Measurements from ENCODE around the gene UBR4.
"Not testable (repeated sequence)": the region's sequence is repeated elsewhere in the genome, so short reads cannot be mapped to it uniquely, and the experiment has no call there.

UBR4 gene

GRCh38 chr1:19209990-19210771 is at the start of gene UBR4:
TSS of gene UBR4 (minus strand) at chr1:19210266. CDS start at chr1:19210248, 18 bp downstream.
- peak; percentile 93 for FAIRE-seq
- peak; percentile 96 for DNase-seq (ENCODE audit: low spot score)

DNA sequence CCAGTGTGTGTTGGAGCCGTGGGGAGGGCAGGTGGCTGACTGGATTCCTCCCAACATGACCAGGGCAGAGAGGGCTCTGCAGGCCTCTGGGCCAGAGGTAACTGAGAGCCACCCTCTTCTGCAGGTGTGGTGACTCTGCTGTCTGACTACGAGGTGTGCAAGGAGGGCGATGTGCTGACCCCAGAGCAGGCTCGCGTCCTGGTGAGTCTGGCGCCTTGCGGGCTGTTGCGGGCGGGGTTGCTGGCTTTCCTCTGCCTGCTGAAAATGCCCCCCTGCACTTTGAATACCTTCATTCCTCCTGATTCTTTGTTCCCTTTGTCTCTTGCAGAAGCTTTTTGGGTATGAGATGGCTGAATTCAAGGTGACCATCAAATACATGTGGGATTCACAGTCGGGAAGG is 48.3 kb upstream of the UBR4 start:
- FAIRE-seq = no peak

DNA sequence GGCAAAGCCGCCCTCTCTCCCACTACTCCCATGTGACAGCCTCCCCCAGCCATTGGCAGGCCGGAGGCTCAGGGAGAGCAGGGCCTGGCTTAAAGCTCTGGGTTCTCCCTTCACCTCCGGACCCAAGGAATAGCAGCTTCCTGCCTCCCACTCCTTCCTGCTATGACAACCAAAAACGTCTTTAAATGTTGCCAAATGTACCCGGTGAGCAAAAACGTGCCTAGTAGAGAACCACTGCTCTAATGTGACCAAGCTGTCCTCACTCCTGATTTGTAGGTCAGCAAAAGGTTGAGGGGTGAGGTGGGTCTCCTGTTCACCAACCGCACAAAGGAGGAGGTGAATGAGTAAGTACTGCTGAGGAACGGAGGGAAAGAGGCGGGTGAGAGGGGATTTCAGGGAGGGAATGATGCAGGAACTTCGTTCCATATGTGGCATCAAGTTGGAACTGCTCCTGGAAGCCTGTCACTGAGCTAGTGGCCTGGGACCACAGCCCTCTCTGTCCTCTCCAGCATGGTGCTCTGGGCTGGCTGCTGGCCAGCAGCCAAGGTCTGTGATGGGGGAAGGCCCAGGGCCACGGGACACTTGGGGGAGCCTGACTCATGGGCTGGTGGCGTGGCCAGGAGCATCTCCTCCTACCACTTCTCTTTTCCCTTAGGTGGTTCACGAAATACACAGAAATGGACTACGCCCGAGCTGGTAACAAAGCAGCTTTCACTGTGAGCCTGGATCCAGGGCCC is 47.3 kb upstream of the UBR4 start:
- DNase-seq (ENCODE audit: low spot score) (no peak), FAIRE-seq (no peak)

More for the DNA sequence above, 48.3 kb upstream of the UBR4 start:
- DNase-seq (ENCODE audit: low spot score) = no peak

GRCh38 chr1:19256301-19256700 is 46.2 kb upstream of the UBR4 start:
- not testable (repeated sequence) for DNase-seq (ENCODE audit: low spot score)

DNA sequence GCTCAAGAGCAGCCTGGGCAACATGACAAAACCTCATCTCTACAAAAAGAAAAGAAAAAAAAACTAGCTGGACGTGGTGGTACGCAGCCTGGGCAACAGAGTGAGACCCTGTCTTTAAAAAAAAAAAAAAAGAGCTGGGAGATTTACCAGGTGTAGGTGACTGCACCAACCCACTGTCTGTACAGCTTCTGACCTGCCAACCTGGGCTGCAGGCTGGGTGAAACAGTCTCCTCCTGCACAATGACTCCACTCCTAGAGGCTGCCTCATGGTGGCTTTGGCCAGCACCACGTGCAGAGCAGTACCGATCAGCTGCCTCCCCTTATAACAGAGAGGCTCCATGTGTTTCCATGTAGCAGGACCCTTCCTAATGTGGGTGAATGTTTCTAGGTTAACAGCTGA is 45.2 kb upstream of the UBR4 start:
- DNase-seq (ENCODE audit: low spot score) (no peak), FAIRE-seq (no peak)

More at GRCh38 chr1:19256301-19256700, 46.2 kb upstream of the UBR4 start:
- FAIRE-seq = not testable (repeated sequence)

DNA sequence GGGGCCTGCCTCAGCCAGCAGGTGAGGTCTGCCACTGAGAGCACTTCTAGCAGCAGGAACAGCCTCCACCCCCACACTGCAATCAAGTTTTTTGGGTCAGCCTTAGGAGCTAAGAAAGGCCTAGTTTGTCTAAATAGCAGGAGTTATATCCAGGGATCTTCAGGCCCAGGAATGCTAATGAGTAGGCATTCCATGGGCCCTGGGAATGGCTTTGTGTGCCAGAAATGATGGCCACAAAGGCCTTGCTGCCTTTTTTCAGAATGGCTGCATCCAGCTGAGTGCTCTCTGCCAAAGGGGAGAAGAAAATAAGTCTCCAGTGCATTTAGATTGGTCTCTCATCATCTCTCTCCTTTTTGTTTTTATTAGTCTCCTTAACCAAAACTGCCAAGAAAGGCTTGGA is 44.4 kb upstream of the UBR4 start:
- FAIRE-seq (no peak), DNase-seq (ENCODE audit: low spot score) (no peak)

GRCh38 chr1:19251305-19252196 is 41.5 kb upstream of the UBR4 start, which contains the start of the genes EMC1 and MRTO4:
TSS of gene EMC1 (minus strand) at chr1:19251524. CDS start at chr1:19251509, 15 bp downstream.
TSS of gene MRTO4 (plus strand) at chr1:19251805. CDS start at chr1:19251836, 31 bp downstream.
- DNase-seq (ENCODE audit: low spot score) = peak; percentile 94
- FAIRE-seq = no peak

DNA sequence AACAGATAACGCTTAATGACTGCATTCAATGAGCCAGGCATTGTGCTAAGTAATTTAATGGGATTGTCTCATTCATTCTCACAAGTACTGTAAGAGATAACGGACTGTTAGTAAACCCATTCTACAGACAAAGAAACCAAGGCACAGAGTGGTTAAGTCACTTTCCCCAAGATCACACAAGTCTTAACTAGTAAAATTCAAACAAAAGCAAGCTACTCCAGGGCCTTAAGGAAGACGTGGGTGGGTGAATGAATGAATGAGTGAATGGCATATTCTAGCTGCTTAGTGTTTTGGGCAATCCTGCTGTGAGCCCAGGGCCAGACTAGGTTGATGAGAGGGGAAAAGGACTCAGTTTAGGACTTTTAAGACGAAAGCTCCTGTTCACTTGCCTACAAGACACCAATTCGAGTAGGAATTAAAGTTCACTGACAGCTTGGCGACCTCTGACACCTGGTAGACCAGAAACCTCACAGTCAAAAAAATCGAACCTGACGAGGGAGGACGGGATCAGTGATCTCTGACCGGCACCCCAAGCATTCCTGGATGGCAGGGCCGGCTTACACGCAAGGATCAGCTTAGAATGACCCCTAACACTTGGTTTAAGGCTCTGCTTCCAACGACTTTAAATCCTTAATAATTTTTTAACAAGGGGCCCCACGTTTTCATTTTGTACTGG is 40.7 kb upstream of the UBR4 start:
- DNase-seq (ENCODE audit: low spot score) (no peak), FAIRE-seq (no peak)

DNA sequence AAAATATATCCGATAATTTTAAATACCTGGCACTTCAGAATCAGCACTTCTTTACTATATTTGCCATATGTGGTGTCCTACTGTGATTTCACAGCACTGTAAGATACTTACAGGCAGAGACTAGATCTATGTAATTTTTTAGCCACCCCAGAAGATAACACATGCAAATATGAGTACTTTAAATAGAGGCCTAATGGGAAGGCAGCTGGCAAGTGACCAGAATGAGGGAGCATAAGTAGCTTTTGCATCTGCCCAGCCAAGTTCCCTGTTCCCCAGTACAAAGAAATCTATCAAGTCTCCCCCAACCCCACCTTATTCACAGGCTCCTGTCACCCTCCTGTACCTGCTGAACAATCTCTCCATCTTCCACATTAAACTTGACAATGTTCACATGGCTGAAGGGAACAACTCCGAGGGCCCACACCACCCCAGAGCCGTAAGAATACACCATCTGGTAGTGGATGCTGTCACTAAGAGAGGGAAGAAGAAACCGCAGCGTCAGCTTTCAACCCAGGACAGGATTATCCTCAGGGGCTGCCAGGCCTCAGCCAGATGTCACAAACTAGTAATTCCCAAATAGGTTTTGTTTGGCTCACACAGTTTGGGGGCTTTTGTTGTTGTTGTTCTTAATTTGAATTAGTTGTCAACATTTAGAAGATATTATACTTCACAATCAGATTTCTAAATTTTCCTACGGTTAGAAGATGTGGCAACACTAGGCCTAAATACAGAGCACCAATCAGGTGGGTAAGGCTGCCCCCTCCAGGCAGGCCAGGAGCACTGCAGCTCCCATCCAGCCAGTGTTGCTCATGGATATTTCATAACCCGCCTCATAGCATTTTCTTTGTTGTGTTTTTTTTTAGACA is 30.8 kb upstream of the UBR4 start:
- FAIRE-seq = no peak

DNA sequence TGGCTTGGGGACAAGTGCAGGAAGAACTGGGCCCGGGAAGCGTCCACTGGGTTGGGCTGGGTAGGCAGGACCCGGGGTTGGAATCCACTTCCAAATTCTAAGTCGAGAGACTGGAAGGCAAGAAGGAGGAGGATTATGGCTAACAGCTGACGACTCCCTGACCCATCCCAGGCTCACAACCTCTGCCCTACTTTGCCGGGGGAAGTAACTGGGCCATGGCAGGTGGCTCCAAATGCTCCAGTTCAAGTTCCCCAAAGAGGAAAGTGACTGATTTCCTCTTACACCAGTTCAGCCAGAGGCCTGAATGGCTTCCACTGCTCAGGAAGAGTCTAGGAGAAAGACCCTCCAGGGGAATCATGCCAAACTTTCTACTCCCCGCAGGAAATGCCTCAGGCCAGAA is 29.8 kb upstream of the UBR4 start:
- no peak for FAIRE-seq

More for the DNA sequence above, 30.8 kb upstream of the UBR4 start:
- DNase-seq (ENCODE audit: low spot score) = peak; percentile 75

DNA sequence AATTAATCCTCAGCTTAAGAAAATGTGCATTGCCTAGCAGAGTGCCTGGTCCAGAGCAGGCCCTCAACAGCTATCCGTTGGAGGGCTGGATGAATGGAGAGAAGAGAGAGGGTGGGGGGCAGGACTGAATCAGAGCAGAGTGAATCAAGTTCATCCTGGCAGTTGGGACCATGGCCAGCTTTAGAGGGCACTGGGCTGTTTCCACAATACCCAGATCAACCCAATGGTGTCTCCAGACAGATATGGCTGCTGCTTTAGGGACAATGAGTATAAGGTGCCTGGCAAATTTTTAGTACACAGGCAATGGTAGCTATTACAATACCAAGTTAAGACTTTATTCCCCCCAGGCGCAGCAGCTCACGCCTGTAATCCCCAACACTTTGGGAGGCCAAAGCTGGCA is 24.2 kb upstream of the UBR4 start:
- no peak for DNase-seq (ENCODE audit: low spot score)
- no peak for FAIRE-seq

More for the DNA sequence above, 29.8 kb upstream of the UBR4 start:
- no peak for DNase-seq (ENCODE audit: low spot score)

- no peak for FAIRE-seq
- DNase-seq (ENCODE audit: low spot score) = no peak
Measured at GRCh38 chr1:19232524-19232846, 22.4 kb upstream of the UBR4 start.

DNA sequence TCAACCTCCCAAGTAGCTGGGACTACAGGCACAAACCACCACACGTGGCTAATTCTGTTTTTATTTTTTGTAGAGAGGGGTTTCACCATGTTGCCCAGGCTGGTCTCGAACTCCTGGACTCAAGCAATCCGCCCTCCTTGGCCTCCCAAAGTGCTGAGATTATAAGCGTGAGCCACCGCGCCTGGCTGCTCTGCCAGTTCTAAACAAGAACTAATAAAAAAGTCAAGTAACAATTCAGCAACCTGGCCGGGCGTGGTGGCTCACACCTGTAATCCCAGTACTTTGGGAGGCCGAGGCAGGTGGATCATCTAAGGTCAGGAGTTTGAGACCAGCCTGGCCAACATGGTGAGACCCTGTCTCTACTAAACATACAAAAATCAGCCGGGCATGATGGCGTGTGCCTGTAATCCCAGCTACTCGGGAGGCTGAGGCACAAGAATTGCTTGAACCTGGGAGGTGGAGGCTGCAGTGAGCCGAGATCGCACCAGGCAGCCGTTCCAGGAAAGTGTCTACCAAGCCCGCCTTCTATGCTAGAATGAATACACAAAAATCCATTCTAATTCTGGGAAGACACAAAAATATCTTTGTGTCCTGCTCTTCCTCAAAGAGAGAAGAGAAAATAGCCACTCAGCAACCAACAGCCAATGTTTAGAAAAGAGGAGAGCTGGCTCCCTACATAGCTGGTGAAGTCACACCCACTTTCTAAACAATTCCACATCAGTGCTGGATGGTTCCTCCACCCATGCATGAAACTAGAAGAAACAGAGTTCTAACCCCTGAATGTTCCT is 21.9 kb upstream of the UBR4 start:
- not testable (repeated sequence) for DNase-seq (ENCODE audit: low spot score); FAIRE-seq

GRCh38 chr1:19229828-19230325 is 19.8 kb upstream of the UBR4 start:
- FAIRE-seq = no peak

GRCh38 chr1:19229229-19229628 is 19.2 kb upstream of the UBR4 start:
- FAIRE-seq = no peak
- DNase-seq (ENCODE audit: low spot score) = no peak

More at GRCh38 chr1:19229828-19230325, 19.8 kb upstream of the UBR4 start:
- no peak for DNase-seq (ENCODE audit: low spot score)

GRCh38 chr1:19222979-19223824 is 13.1 kb upstream of the UBR4 start:
- FAIRE-seq = no peak
- no peak for DNase-seq (ENCODE audit: low spot score)

DNA sequence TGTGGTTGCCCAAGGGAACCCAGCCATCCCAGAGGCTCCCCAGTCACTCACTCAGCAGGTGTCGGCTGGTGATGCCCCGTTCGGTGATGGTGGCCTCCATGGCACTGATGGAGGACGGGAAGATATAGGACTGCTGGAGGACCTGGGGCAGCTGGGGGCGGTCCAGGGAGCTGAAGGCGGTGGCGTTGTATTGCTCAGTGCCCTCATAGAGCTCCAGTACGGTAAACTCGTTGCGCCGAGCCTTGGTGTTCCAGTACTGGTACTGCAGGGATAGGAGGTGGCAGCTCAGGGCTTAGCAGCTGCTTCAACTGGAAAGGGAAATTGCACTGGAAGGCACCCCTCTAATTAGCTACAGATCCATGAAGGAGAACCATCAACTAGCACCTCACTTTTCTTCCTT is 12.5 kb upstream of the UBR4 start:
- no peak for DNase-seq (ENCODE audit: low spot score)
- no peak for FAIRE-seq

GRCh38 chr1:19220991-19221390 is 10.9 kb upstream of the UBR4 start:
- FAIRE-seq (no peak), DNase-seq (ENCODE audit: low spot score) (no peak)
